Activated CD8-positive, alpha-beta T cell treated with anti-CD3 and anti-CD28 coated beads for 36 hours (primary cell): ENCODE results near the gene CREG2. TPM values are rescaled to one million over a fixed set of nuclear protein-coding genes. Genes with fewer than 3 reads are reported as not detected.
A peak's percentile ranks its signal among the peaks of the same experiment; 100 is the strongest.

Source experiments
- ATAC-seq: fragments of 200-7000 bp; cut with Tn5 transposase; one replicate; pipeline ENCODE4 v1.10.0; 2021; ENCODE audit warnings: mild to moderate bottlenecking, moderate library complexity
- CTCF ChIA-PET: fragments of 350-600 bp; sonication (Branson Sonifier 250); formaldehyde crosslinking; loops from one replicate; lab custom pipeline; 2021; ENCODE audit warnings: antibody characterized with exemption; lab: Charles Lee
- POLR2A ChIA-PET: fragments of 350-600 bp; sonication (Branson Sonifier 250); formaldehyde crosslinking; loops from one replicate; lab custom pipeline; 2021; ENCODE audit warnings: antibody characterized with exemption; lab: Charles Lee
- DNase-seq: peaks from one replicate; pipeline ENCODE4 v3.0.0-alpha.2; 2020
- H3K27ac Mint-ChIP-seq: one replicate; pipeline ENCODE4 v1.8.0; 2021; ENCODE audit warnings: mild to moderate bottlenecking, mixed read lengths
- H3K27me3 Mint-ChIP-seq: one replicate; pipeline ENCODE4 v1.8.0; 2021; ENCODE audit warnings: mixed read lengths
- H3K36me3 Mint-ChIP-seq: one replicate; pipeline ENCODE4 v1.8.0; 2021; ENCODE audit warnings: low read depth, mixed read lengths
- H3K4me1 Mint-ChIP-seq: one replicate; pipeline ENCODE4 v1.8.0; 2021; ENCODE audit warnings: low read depth, mixed read lengths
- H3K4me3 Mint-ChIP-seq: one replicate; pipeline ENCODE4 v1.8.0; 2021; ENCODE audit warnings: mild to moderate bottlenecking, moderate library complexity, mixed read lengths
- H3K9me3 Mint-ChIP-seq: one replicate; pipeline ENCODE4 v1.8.0; 2021; ENCODE audit warnings: mixed read lengths
- intact Hi-C: fragments of 100-400 bp; cut with micrococcal nuclease; formaldehyde crosslinking; loops from one replicate; pipeline ENCODE4 v1.10.0; 2022
- microRNA-seq: library from miRNA; unstranded; fragments of <30 nt; microRNA quantifications from one replicate; pipeline ENCODE4 v1.2.0, GENCODE V29; 2022; ENCODE audit warnings: borderline microRNAs expressed, borderline replicate concordance
- total RNA-seq, 2 experiments: library from RNA; stranded (reverse); gene quantifications; one replicate each; pipeline ENCODE4 v1.2.3, GENCODE V29; 2021
- TF ChIP-seq, protein P1 (sequence below): fragments of 200-600 bp; IDR thresholded peaks from one replicate; pipeline ENCODE4 v1.8.0; 2022; ENCODE audit warnings: antibody characterized with exemption, mild to moderate bottlenecking

CREG2 gene
- total RNA-seq, 2 experiments from 2014 or later, result not detected

DNA sequence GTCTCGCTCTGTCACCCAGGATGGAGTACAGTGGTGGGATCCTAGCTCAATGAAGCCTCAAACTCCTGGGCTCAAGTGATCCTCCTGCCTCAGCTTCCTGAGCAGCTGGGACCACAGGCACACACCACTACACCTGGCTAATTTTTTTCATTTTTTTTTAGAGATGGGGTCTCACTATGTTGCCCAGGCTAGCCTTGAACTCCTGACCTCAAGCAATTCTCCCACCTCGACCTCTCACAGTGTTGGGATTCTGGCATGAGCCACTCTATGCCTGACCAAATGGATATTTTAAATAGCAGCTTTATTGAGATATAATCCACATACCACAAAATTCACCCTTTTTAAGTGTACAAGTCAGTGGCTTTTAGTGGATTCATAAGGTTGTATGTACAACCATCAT lies 89.9 kb downstream of the CREG2 start:
- no peaks in the 10 kb centered on the region for H3K9me3 Mint-ChIP-seq
- intact Hi-C loops, result no loop called here
- no peaks in the 10 kb centered on the region for H3K27me3 Mint-ChIP-seq
- ATAC-seq (no peak), DNase-seq (no peak)
- peak overlapping the region; percentile 7 for H3K27ac Mint-ChIP-seq
- ChIA-PET POLR2A (interaction anchor here (1.0 to 1.2 kb wide), 2 partner anchors 8 to 35 kb away, joined by 3 to 5 read pairs; no protein-coding TSS in a partner anchor), CTCF (interaction anchor here (0.9 to 3.5 kb wide), 3 partner anchors 11 to 92 kb away, joined by 3 to 12 read pairs (median 7); no protein-coding TSS in a partner anchor)
- TF ChIP-seq, protein P1, sequence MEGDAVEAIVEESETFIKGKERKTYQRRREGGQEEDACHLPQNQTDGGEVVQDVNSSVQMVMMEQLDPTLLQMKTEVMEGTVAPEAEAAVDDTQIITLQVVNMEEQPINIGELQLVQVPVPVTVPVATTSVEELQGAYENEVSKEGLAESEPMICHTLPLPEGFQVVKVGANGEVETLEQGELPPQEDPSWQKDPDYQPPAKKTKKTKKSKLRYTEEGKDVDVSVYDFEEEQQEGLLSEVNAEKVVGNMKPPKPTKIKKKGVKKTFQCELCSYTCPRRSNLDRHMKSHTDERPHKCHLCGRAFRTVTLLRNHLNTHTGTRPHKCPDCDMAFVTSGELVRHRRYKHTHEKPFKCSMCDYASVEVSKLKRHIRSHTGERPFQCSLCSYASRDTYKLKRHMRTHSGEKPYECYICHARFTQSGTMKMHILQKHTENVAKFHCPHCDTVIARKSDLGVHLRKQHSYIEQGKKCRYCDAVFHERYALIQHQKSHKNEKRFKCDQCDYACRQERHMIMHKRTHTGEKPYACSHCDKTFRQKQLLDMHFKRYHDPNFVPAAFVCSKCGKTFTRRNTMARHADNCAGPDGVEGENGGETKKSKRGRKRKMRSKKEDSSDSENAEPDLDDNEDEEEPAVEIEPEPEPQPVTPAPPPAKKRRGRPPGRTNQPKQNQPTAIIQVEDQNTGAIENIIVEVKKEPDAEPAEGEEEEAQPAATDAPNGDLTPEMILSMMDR, result no peak
- no peak overlapping the region for H3K4me3 Mint-ChIP-seq
- peaks cover 35% of the 10 kb centered on the region for H3K36me3 Mint-ChIP-seq
- H3K4me1 Mint-ChIP-seq, result peaks cover 55% of the 10 kb centered on the region

DNA sequence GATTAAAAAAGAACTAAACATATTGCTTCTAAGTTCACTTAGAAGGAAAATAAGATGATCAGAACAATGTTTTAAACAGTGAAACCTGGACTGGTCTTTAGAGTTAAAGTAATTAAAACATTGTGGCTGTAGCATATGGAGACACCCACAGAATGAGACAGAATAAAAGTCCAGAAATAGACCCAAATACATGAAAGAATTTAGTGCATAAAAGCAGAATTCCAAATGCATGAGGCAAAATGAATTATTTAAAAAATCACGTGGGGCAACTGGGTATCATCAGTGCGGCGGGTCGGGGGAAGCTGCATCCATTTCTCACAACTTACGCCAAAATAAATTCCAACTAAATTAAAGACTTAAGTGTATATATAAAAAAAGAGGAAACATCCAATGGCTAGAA lies 90.9 kb downstream of the CREG2 start:
- TF ChIP-seq, protein P1, result no peak
- H3K36me3 Mint-ChIP-seq, result peaks cover 31% of the 10 kb centered on the region
- ATAC-seq (no peak), DNase-seq (no peak)
- H3K4me3 Mint-ChIP-seq, result no peak overlapping the region
- POLR2A ChIA-PET, result interaction anchor here (1.0 kb wide), 1 partner anchor 9 kb away, joined by 5 read pairs; no protein-coding TSS in a partner anchor
- H3K9me3 Mint-ChIP-seq, result no peaks in the 10 kb centered on the region
- no peaks in the 10 kb centered on the region for H3K27me3 Mint-ChIP-seq
- intact Hi-C loops, result no loop called here
- peaks cover 50% of the 10 kb centered on the region for H3K4me1 Mint-ChIP-seq
- CTCF ChIA-PET, result interaction anchor here (1.0 to 1.3 kb wide), 2 partner anchors 10 to 46 kb away, joined by 3 to 7 read pairs; no protein-coding TSS in a partner anchor
- no peak overlapping the region for H3K27ac Mint-ChIP-seq

DNA sequence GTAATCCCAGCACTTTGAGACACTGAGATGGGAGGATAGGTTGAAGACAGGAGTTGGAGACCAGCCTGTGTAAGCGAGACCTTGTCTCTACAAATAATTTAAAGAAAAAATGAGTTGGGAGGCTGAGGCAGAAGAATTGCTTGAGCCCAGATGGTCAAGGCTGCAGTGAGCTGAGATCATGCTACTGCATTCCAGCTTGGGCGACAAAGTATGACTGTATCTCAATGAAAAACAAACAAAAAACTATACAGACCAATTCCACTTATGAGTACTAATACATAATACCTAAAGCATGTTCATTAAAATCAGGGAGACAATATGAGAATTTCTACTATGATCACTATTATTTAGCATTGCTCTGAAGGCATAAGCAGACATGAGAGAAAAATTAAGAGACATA lies 91.4 kb downstream of the CREG2 start:
- Mint-ChIP-seq H3K27ac (peak overlapping the region; percentile 53), H3K4me1 (peaks cover 47% of the 10 kb centered on the region), H3K9me3 (no peaks in the 10 kb centered on the region), H3K27me3 (no peaks in the 10 kb centered on the region), H3K36me3 (peaks cover 29% of the 10 kb centered on the region), H3K4me3 (no peak overlapping the region)
- CTCF ChIA-PET, result interaction anchor here (1.0 to 1.3 kb wide), 2 partner anchors 9 to 46 kb away, joined by 3 to 7 read pairs; no protein-coding TSS in a partner anchor
- no peak for ATAC-seq
- TF ChIP-seq, protein P1, result no peak
- intact Hi-C loops, result no loop called here
- no peak for DNase-seq
- POLR2A ChIA-PET, result interaction anchor here (0.7 kb wide), 1 partner anchor 396 kb away, joined by 3 read pairs; no protein-coding TSS in a partner anchor

Small RNA genes lying within 50 kb of the gene (microRNA-seq; reads per million reads assigned to microRNA genes)
- 2.4 reads per million for gene MIR5696

Other genes starting within 250 kb of the CREG2 start
- 1 to 10 TPM; 3.2 to 3.3 TPM for gene TBC1D8, start 236.1 kb downstream of the CREG2 start, total RNA-seq
- gene CNOT11, start 134.6 kb downstream of the CREG2 start, total RNA-seq, result 10 to 100 TPM; 56.7 to 59.7 TPM
- gene RNF149, start 78.8 kb downstream of the CREG2 start, total RNA-seq, result 10 to 100 TPM; 48.7 to 53.2 TPM
- gene RFX8, start 87.6 kb upstream of the CREG2 start, total RNA-seq, result under 1 TPM in 1 of 2 experiments, not detected in 1; 0.18 TPM